Osteocyte (in vitro differentiated cells): ENCODE measurements around the gene OR51D1. TPM values are rescaled to one million over a fixed set of nuclear protein-coding genes. Genes with fewer than 3 reads are reported as not detected.
A peak's percentile ranks its signal among the peaks of the same experiment; 100 is the strongest.

ENCODE experiments used
- DNase-seq: peaks from one replicate; pipeline ENCODE4 v3.0.0; 2021; ENCODE audit warnings: mixed read lengths; ENCODE audit not compliant: unreplicated experiment; ENCODE audit errors: extremely low spot score
- H3K27ac Mint-ChIP-seq: one replicate; pipeline ENCODE4 v1.8.0; 2021; ENCODE audit warnings: mild to moderate bottlenecking, mixed read lengths; ENCODE audit not compliant: unreplicated experiment
- H3K27me3 Mint-ChIP-seq: one replicate; pipeline ENCODE4 v1.8.0; 2021; ENCODE audit warnings: mixed read lengths; ENCODE audit not compliant: unreplicated experiment
- H3K36me3 Mint-ChIP-seq: one replicate; pipeline ENCODE4 v1.8.0; 2021; ENCODE audit warnings: mixed read lengths; ENCODE audit not compliant: unreplicated experiment
- H3K4me1 Mint-ChIP-seq: one replicate; pipeline ENCODE4 v1.8.0; 2021; ENCODE audit warnings: mixed read lengths; ENCODE audit not compliant: unreplicated experiment
- H3K4me3 Mint-ChIP-seq: one replicate; pipeline ENCODE4 v1.8.0; 2021; ENCODE audit warnings: mild to moderate bottlenecking, moderate library complexity, mixed read lengths; ENCODE audit not compliant: unreplicated experiment
- H3K9me3 Mint-ChIP-seq: one replicate; pipeline ENCODE4 v1.8.0; 2021; ENCODE audit warnings: mixed read lengths; ENCODE audit not compliant: unreplicated experiment
- CTCF ChIP-seq: fragments of 200-600 bp; sonication (generic); IDR thresholded peaks from 2 replicates; pipeline ENCODE4 v1.5.0; 2021; ENCODE audit warnings: antibody characterized with exemption, mild to moderate bottlenecking, moderate library complexity
- total RNA-seq: library from RNA; stranded (reverse); gene quantifications from 2 replicates; pipeline ENCODE4 v1.2.1, GENCODE V29; 2021

Gene OR51D1
- total RNA-seq, 1 donor from 2014 or later = not detected

GRCh38 chr11:4637662-4638047 lies 378 bp downstream of the OR51D1 start:
- H3K4me1 Mint-ChIP-seq = peaks cover 15% of the 10 kb centered on the region
- no peaks in the 10 kb centered on the region for H3K36me3 Mint-ChIP-seq
- H3K4me3 Mint-ChIP-seq = no peak overlapping the region
- H3K27me3 Mint-ChIP-seq = peaks cover 4% of the 10 kb centered on the region
- H3K9me3 Mint-ChIP-seq = no peaks in the 10 kb centered on the region
- no peak for TF ChIP-seq CTCF
- H3K27ac Mint-ChIP-seq = no peak overlapping the region
- DNase-seq = no peak

- no peak overlapping the region for H3K27ac Mint-ChIP-seq
- no peaks in the 10 kb centered on the region for H3K9me3 Mint-ChIP-seq
- DNase-seq = no peak
- no peaks in the 10 kb centered on the region for H3K36me3 Mint-ChIP-seq
- no peak overlapping the region for H3K4me3 Mint-ChIP-seq
- no peak for TF ChIP-seq CTCF
- no peaks in the 10 kb centered on the region for H3K27me3 Mint-ChIP-seq
- peaks cover 37% of the 10 kb centered on the region for H3K4me1 Mint-ChIP-seq
These were observed 2.7 kb downstream of the OR51D1 start for GRCh38 chr11:4639931-4640330.

- H3K27me3 Mint-ChIP-seq = no peaks in the 10 kb centered on the region
- no peak overlapping the region for H3K27ac Mint-ChIP-seq
- DNase-seq = no peak
- H3K36me3 Mint-ChIP-seq = no peaks in the 10 kb centered on the region
- H3K9me3 Mint-ChIP-seq = no peaks in the 10 kb centered on the region
- no peak overlapping the region for H3K4me3 Mint-ChIP-seq
- TF ChIP-seq CTCF = no peak
- H3K4me1 Mint-ChIP-seq = peaks cover 42% of the 10 kb centered on the region
These were observed 4.2 kb downstream of the OR51D1 start for GRCh38 chr11:4641501-4641900.

DNA sequence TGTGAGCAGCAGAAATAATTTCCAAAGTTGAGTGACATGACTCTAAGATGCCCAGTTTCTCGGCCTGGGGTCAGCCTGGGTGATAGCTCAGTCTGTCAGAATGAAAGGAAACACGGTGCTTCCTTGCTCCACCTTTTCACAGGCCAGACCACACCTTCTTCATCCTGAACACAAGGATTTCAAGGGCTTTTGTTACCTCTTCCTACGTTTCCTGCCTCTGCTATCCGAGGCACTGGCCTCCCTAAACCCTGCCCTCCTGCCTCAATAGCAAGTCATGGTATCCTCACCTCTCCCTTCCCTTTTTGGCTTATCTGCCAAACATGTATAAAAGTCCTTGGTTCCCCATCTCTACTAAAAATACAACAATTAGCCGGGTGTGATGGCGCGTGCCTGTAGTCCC lies 4.8 kb downstream of the OR51D1 start:
- H3K4me3 Mint-ChIP-seq = no peak overlapping the region

GRCh38 chr11:4643076-4643475 lies 5.8 kb downstream of the OR51D1 start:
- Mint-ChIP-seq H3K36me3 (no peaks in the 10 kb centered on the region), H3K4me3 (no peak overlapping the region), H3K9me3 (no peaks in the 10 kb centered on the region), H3K27ac (peak overlapping the region; percentile 70), H3K4me1 (peaks cover 56% of the 10 kb centered on the region), H3K27me3 (no peaks in the 10 kb centered on the region)
- no peak for TF ChIP-seq CTCF
- DNase-seq = no peak

More for the DNA sequence above, 4.8 kb downstream of the OR51D1 start:
- H3K4me1 Mint-ChIP-seq = peaks cover 45% of the 10 kb centered on the region
- TF ChIP-seq CTCF = no peak
- DNase-seq = no peak
- no peaks in the 10 kb centered on the region for H3K36me3 Mint-ChIP-seq
- H3K27ac Mint-ChIP-seq = no peak overlapping the region
- H3K27me3 Mint-ChIP-seq = no peaks in the 10 kb centered on the region
- H3K9me3 Mint-ChIP-seq = no peaks in the 10 kb centered on the region
